ENCODE results near the gene GPM6B. TPM values are rescaled to one million over a fixed set of nuclear protein-coding genes. Genes with fewer than 3 reads are reported as not detected.

Gene GPM6B
- polyA plus RNA-seq, 1 donor from 2014 or later: 205 TPM

DNA sequence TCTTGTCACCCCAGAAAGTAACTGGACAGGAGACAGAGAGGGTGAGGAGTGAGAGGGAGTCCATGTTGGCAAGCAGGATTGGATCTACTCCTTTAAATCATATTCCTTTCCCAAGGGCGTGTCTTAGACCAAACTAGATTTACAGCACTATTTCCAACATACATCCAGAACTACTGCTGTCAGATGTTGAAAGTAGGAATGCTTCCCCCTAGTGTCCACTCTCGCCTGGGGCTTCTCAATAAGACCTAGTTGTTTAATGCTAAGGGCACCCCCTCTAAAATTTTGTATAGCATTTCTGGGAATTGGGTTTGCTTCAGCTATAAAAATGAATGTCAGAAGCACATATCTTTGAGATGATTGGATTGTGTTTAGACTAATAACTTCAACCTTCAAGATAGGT is 69.1 kb downstream of the GPM6B start:
- no peaks in the 10 kb centered on the region for H3K36me3 ChIP-seq (ENCODE audit: insufficient read depth, low read length)
- TF ChIP-seq MXI1 (conservative IDR thresholded peaks at IDR 0.05; ENCODE audit: poor library complexity, severe bottlenecking): no peak
- H3K27me3 ChIP-seq (ENCODE audit: insufficient read depth, low read depth, low read length): no peaks in the 10 kb centered on the region
- no peak overlapping the region for H2AFZ ChIP-seq (ENCODE audit: low read depth, low read length)
- H3K9ac ChIP-seq (ENCODE audit: low read length): no peak overlapping the region
- no peaks in the 10 kb centered on the region for H3F3A ChIP-seq (ENCODE audit: insufficient read depth, low read length, poor library complexity, severe bottlenecking)
- no peak overlapping the region for H3K27ac ChIP-seq (ENCODE audit: low read length)
- no peaks in the 10 kb centered on the region for H4K20me1 ChIP-seq (ENCODE audit: insufficient read depth)
- H3K9me3 ChIP-seq (ENCODE audit: low read length): no peaks in the 10 kb centered on the region
- no peak overlapping the region for H3K4me2 ChIP-seq (ENCODE audit: low read length)
- H3K79me2 ChIP-seq (replicated peaks; ENCODE audit: insufficient read depth, low read length): no peaks in the 10 kb centered on the region
- H3K4me3 ChIP-seq (ENCODE audit: low read length): no peak overlapping the region
- H3K9me2 ChIP-seq (ENCODE audit: insufficient read depth, low read length): no peaks in the 10 kb centered on the region

DNA sequence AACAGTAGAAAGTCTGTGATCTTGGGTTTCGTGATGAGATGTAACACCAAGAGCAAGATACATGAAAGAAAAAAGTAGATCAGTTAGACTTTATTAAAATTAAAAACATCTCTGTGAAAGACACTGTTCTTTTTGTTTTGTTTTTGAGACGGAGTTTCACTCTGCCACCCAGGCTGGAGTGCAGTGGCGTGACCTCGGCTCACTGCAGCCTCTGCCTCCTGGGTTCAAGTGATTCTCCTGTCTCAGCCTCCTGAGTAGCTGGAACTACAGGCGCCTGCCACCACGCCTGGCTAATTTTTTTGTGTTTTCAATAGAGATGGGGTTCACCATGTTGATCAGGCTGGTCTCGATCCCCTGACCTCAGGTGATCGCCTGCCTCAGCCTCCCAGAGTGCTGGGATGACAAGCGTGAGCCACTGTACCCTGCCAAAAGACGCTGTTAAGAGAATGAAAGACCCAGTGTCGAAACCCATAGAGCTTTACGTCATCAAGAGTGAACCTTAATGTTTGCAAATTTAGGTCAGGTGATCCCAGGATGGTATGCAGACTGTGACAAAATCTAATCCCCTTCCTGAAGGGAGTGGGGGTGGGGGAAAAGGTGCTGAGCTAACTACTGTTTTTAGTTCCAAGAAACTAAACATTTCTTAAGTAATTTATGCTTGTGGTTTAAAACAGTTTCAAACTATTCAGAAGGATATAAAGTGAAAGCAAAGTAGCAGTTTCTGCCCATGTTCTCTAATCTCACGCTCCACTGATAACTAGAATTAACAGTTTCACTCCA is 74.3 kb downstream of the GPM6B start:
- no peaks in the 10 kb centered on the region for H3F3A ChIP-seq (ENCODE audit: insufficient read depth, low read length, poor library complexity, severe bottlenecking)
- TF ChIP-seq, protein P1, sequence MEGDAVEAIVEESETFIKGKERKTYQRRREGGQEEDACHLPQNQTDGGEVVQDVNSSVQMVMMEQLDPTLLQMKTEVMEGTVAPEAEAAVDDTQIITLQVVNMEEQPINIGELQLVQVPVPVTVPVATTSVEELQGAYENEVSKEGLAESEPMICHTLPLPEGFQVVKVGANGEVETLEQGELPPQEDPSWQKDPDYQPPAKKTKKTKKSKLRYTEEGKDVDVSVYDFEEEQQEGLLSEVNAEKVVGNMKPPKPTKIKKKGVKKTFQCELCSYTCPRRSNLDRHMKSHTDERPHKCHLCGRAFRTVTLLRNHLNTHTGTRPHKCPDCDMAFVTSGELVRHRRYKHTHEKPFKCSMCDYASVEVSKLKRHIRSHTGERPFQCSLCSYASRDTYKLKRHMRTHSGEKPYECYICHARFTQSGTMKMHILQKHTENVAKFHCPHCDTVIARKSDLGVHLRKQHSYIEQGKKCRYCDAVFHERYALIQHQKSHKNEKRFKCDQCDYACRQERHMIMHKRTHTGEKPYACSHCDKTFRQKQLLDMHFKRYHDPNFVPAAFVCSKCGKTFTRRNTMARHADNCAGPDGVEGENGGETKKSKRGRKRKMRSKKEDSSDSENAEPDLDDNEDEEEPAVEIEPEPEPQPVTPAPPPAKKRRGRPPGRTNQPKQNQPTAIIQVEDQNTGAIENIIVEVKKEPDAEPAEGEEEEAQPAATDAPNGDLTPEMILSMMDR (IDR thresholded peaks at IDR 0.05; ENCODE audit: poor library complexity, severe bottlenecking): no peak
- no peak for TF ChIP-seq EP300 (conservative IDR thresholded peaks at IDR 0.05; ENCODE audit: poor library complexity, severe bottlenecking)
- H3K9me3 ChIP-seq (ENCODE audit: low read length): no peaks in the 10 kb centered on the region
- H2AFZ ChIP-seq (ENCODE audit: low read depth, low read length): no peak overlapping the region
- no peak overlapping the region for H3K27ac ChIP-seq (ENCODE audit: low read length)
- no peaks in the 10 kb centered on the region for H3K79me2 ChIP-seq (replicated peaks; ENCODE audit: insufficient read depth, low read length)
- no peaks in the 10 kb centered on the region for H3K27me3 ChIP-seq (ENCODE audit: insufficient read depth, low read depth, low read length)
- H3K36me3 ChIP-seq (ENCODE audit: insufficient read depth, low read length): no peaks in the 10 kb centered on the region
- no peak overlapping the region for H3K9ac ChIP-seq (ENCODE audit: low read length)
- no peaks in the 10 kb centered on the region for H4K20me1 ChIP-seq (ENCODE audit: insufficient read depth)
- H3K4me2 ChIP-seq (ENCODE audit: low read length): no peak overlapping the region
- no peak overlapping the region for H3K4me3 ChIP-seq (ENCODE audit: low read length)
- no peaks in the 10 kb centered on the region for H3K9me2 ChIP-seq (ENCODE audit: insufficient read depth, low read length)

DNA sequence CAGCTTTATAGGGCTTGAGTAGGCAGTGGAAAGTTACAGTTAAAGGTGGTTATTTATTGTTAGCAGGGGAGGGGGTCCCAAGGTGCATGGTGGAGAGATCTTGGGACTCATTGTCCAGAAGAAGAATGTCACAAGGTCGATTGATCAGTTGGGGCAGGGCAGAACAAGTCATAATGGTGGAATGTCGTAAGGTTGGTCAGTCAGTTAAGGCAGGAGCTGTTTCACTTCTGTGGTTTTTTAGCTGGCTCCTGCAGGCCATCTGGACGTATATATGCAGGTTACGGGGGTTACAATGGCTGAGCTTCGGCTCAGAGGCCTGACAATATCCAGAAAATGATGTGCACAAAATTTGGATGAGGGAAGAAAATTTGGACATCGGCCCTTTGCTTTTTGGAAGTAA is 75.2 kb downstream of the GPM6B start:
- TF ChIP-seq, protein P2, sequence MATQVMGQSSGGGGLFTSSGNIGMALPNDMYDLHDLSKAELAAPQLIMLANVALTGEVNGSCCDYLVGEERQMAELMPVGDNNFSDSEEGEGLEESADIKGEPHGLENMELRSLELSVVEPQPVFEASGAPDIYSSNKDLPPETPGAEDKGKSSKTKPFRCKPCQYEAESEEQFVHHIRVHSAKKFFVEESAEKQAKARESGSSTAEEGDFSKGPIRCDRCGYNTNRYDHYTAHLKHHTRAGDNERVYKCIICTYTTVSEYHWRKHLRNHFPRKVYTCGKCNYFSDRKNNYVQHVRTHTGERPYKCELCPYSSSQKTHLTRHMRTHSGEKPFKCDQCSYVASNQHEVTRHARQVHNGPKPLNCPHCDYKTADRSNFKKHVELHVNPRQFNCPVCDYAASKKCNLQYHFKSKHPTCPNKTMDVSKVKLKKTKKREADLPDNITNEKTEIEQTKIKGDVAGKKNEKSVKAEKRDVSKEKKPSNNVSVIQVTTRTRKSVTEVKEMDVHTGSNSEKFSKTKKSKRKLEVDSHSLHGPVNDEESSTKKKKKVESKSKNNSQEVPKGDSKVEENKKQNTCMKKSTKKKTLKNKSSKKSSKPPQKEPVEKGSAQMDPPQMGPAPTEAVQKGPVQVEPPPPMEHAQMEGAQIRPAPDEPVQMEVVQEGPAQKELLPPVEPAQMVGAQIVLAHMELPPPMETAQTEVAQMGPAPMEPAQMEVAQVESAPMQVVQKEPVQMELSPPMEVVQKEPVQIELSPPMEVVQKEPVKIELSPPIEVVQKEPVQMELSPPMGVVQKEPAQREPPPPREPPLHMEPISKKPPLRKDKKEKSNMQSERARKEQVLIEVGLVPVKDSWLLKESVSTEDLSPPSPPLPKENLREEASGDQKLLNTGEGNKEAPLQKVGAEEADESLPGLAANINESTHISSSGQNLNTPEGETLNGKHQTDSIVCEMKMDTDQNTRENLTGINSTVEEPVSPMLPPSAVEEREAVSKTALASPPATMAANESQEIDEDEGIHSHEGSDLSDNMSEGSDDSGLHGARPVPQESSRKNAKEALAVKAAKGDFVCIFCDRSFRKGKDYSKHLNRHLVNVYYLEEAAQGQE (IDR thresholded peaks at IDR 0.05; ENCODE audit: borderline replicate concordance): no peak
- TF ChIP-seq, protein P1 (IDR thresholded peaks at IDR 0.05; ENCODE audit: poor library complexity, severe bottlenecking): no peak
- TF ChIP-seq EP300 (conservative IDR thresholded peaks at IDR 0.05; ENCODE audit: poor library complexity, severe bottlenecking): no peak
- no peak for TF ChIP-seq EZH2 (IDR thresholded peaks at IDR 0.05; ENCODE audit: borderline replicate concordance, insufficient read depth, low read length, poor library complexity, severe bottlenecking)
- no peak for TF ChIP-seq SMC3 (conservative IDR thresholded peaks at IDR 0.05; ENCODE audit: poor library complexity)
- TF ChIP-seq RAD21 (conservative IDR thresholded peaks at IDR 0.05): no peak
- no peak for TF ChIP-seq TAF1 (IDR thresholded peaks at IDR 0.05; ENCODE audit: low read depth)
- TF ChIP-seq MXI1 (conservative IDR thresholded peaks at IDR 0.05; ENCODE audit: poor library complexity, severe bottlenecking): no peak
- TF ChIP-seq POLR2AphosphoS5 (IDR thresholded peaks at IDR 0.05): no peak
- Histone ChIP-seq H3K27me3 (ENCODE audit: insufficient read depth, low read depth, low read length) (no peaks in the 10 kb centered on the region), H3F3A (ENCODE audit: insufficient read depth, low read length, poor library complexity, severe bottlenecking) (no peaks in the 10 kb centered on the region), H3K27ac (ENCODE audit: low read length) (no peak overlapping the region), H3K36me3 (ENCODE audit: insufficient read depth, low read length) (no peaks in the 10 kb centered on the region), H3K4me3 (ENCODE audit: low read length) (no peak overlapping the region), H3K9me3 (ENCODE audit: low read length) (no peaks in the 10 kb centered on the region), H2AFZ (ENCODE audit: low read depth, low read length) (no peak overlapping the region), H4K20me1 (ENCODE audit: insufficient read depth) (no peaks in the 10 kb centered on the region), H3K79me2 (replicated peaks; ENCODE audit: insufficient read depth, low read length) (no peaks in the 10 kb centered on the region), H3K9me2 (ENCODE audit: insufficient read depth, low read length) (no peaks in the 10 kb centered on the region), H3K9ac (ENCODE audit: low read length) (no peak overlapping the region), H3K4me2 (ENCODE audit: low read length) (no peak overlapping the region)
